Activated CD4-positive, alpha-beta T cell treated with anti-CD3 and anti-CD28 coated beads for 36 hours (primary cell): ENCODE measurements around the gene SEMA3F. TPM values are rescaled to one million over a fixed set of nuclear protein-coding genes. Genes with fewer than 3 reads are reported as not detected.
"Not testable (repeated sequence)": the region's sequence is repeated elsewhere in the genome, so short reads cannot be mapped to it uniquely, and the experiment has no call there.

Experiments
- ATAC-seq: fragments of 200-7000 bp; cut with Tn5 transposase; one replicate; pipeline ENCODE4 v1.10.0; 2021; ENCODE audit warnings: mild to moderate bottlenecking, moderate library complexity
- CTCF ChIA-PET: fragments of 350-600 bp; sonication (Branson Sonifier 250); formaldehyde crosslinking; loops from one replicate; lab custom pipeline; 2021; ENCODE audit warnings: antibody characterized with exemption; lab: Charles Lee
- POLR2A ChIA-PET: fragments of 350-600 bp; sonication (Branson Sonifier 250); formaldehyde crosslinking; loops from one replicate; lab custom pipeline; 2021; ENCODE audit warnings: antibody characterized with exemption, inconsistent platforms; lab: Charles Lee
- DNase-seq: peaks from one replicate; pipeline ENCODE4 v3.0.0-alpha.2; 2020
- H3K27ac Mint-ChIP-seq: one replicate; pipeline ENCODE4 v1.8.0; 2021; ENCODE audit warnings: mixed read lengths
- H3K27me3 Mint-ChIP-seq: one replicate; pipeline ENCODE4 v1.8.0; 2021; ENCODE audit warnings: mixed read lengths
- H3K36me3 Mint-ChIP-seq: one replicate; pipeline ENCODE4 v1.8.0; 2021; ENCODE audit warnings: low read depth, mixed read lengths
- H3K4me1 Mint-ChIP-seq: one replicate; pipeline ENCODE4 v1.8.0; 2021; ENCODE audit warnings: mixed read lengths
- H3K4me3 Mint-ChIP-seq: one replicate; pipeline ENCODE4 v1.8.0; 2021; ENCODE audit warnings: mild to moderate bottlenecking, moderate library complexity, mixed read lengths
- H3K9me3 Mint-ChIP-seq: one replicate; pipeline ENCODE4 v1.8.0; 2021; ENCODE audit warnings: low read depth, mixed read lengths
- intact Hi-C, 2 experiments: fragments of 100-400 bp; cut with DNase I in 1 of 2; cut with micrococcal nuclease in 1 of 2; formaldehyde crosslinking; loops; one replicate each; pipeline versions ENCODE4 v1.14.2 to v1.15.1; 2022 to 2024; cut with DNase I, micrococcal nuclease
- total RNA-seq, 2 experiments: library from RNA; stranded (reverse); gene quantifications; one replicate each; pipeline ENCODE4 v1.2.3, GENCODE V29; 2021

The SEMA3F gene
- total RNA-seq, 2 experiments from 2014 or later = 0.25 to 0.46 TPM

DNA sequence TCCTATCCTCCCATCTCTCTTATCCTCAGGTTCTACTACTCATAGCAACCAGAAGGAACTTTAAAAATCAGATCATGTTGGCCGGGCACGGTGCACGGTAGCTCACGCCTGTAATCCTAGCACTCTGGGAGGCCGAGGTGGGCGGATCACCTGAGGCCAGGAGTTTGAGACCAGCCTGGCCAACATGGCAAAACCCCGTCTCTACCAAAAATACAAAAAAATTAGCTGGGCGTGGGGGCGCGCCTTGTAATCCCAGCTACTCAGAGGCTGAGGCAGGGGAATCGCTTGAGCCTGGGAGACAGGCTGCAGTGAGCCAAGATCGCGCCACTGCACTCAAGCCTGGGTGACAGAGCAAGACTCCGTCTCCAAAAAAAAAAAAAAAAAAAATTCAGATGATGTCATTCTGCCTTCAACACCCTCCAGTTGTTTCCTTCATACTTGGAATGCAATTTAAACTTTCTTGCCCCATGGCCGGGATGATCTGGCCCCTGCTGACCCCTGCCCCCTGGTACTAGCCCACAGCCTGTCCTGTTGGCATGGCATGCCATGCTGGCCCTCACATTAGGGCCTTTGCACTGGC, 73.2 kb downstream of the SEMA3F start:
- intact Hi-C loops = loop anchor here in 1 of 2 experiments (10.0 kb wide), 1 partner anchor 1383 kb away; the partner anchor contains the start of gene PRKAR2A
- not testable (repeated sequence) for H3K27me3 Mint-ChIP-seq, ATAC-seq, DNase-seq, H3K9me3 Mint-ChIP-seq, H3K36me3 Mint-ChIP-seq
- ChIA-PET CTCF (interaction anchor here (0.7 to 7.6 kb wide), 11 partner anchors 9 to 64 kb away, joined by 3 to 79 read pairs (median 6); partner anchors contain the start of gene IFRD2), POLR2A (interaction anchor here (0.8 to 2.5 kb wide), 3 partner anchors 14 to 70 kb away, joined by 3 to 11 read pairs (median 7); no protein-coding TSS in a partner anchor)
- H3K27ac Mint-ChIP-seq = peak overlapping the region; percentile 87
- H3K4me3 Mint-ChIP-seq = peak overlapping the region; percentile 79
- peaks cover 22% of the 10 kb centered on the region for H3K4me1 Mint-ChIP-seq

DNA sequence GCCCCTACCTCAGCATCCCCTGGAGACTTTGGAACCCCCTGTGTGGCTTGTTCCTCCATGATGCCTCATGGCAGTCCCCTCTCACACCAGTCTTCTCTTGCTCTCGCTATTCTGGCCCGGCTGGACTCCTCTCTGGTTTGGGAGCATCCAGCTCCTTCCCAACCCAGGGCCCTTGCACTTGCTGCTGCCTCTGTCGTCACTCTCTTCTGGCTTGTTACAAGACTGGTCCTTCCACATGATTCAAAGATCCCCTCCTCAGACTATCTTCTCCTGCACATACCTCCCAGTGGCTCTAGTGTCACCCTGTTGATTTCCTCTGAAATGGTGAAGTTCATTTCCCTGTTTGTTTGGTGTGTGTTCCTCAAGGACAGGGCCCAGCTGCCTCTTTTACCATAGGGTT, 74.4 kb downstream of the SEMA3F start:
- intact Hi-C loops = loop anchor here in 1 of 2 experiments (10.0 kb wide), 1 partner anchor 1385 kb away; the partner anchor contains the start of gene PRKAR2A
- CTCF ChIA-PET = interaction anchor here (0.7 to 7.6 kb wide), 7 partner anchors 13 to 63 kb away, joined by 3 to 76 read pairs (median 4); partner anchors contain the start of genes GNAT1 and IFRD2
- POLR2A ChIA-PET = no interaction called here
- Mint-ChIP-seq H3K27me3 (no peaks in the 10 kb centered on the region), H3K4me3 (no peak overlapping the region), H3K27ac (no peak overlapping the region), H3K36me3 (no peaks in the 10 kb centered on the region), H3K9me3 (no peaks in the 10 kb centered on the region), H3K4me1 (peaks cover 22% of the 10 kb centered on the region)
- ATAC-seq (no peak), DNase-seq (no peak)

DNA sequence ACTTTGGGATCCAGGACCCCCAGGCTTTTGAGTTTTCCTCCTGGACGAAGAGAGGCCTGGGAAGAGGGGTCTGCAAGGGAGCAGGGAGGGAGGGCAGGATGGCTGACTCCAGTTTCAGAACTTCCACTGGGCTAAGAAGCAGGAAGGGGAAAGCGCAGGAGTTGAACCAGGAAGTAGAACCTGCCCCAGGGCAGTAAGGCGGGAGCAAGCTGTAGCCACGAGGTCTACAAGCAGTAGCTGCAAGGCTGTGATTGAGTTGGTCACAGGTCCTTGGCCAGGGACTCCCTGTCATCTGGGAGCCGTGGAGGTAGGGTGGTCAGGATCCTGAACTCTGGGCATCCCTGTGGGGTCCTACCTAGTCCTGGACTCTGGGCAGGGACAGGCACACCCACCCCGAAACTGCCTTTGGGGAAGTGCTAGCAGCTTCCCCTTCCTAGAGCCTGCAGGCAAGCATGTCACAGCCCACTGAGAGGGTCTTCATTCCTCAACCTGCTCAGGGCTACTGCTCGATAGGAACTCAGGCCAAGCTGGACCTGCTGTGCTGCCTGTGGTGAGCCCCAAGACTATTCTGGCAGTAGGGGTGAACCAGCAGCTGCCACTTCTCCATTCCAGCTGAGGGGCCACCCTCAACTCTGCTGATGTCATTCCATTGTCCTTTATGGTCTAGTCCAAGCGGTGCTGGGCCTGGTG, 75.1 kb downstream of the SEMA3F start:
- intact Hi-C loops = no loop called here
- H3K4me1 Mint-ChIP-seq = peaks cover 21% of the 10 kb centered on the region

DNA sequence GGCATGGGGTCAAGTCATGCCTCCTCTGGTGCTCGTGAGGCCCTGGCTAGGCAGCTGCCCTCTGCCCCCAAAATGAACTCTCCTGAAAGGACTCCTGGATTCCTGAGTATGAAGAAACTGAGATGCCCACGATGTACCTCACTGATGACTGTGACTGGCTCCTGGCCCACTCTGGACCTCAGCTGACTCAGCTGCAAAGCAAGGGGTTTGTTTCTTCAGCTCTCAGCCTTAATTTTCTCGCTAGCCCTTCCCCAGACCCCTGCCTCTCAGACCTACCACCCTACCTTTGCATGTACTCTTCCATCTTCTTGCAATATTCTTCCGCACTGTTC, 75.6 kb downstream of the SEMA3F start:
- DNase-seq = no peak
- H3K27ac Mint-ChIP-seq = no peak overlapping the region
- H3K27me3 Mint-ChIP-seq = no peaks in the 10 kb centered on the region
- no peaks in the 10 kb centered on the region for H3K36me3 Mint-ChIP-seq
- H3K4me1 Mint-ChIP-seq = peaks cover 22% of the 10 kb centered on the region
- intact Hi-C loops = no loop called here
- POLR2A ChIA-PET = interaction anchor here (0.6 kb wide), 2 partner anchors 21 to 25 kb away, joined by 5 to 8 read pairs; no protein-coding TSS in a partner anchor
- CTCF ChIA-PET = interaction anchor here (1.1 to 7.6 kb wide), 4 partner anchors 12 to 58 kb away, joined by 3 to 76 read pairs (median 16); no protein-coding TSS in a partner anchor
- no peak overlapping the region for H3K4me3 Mint-ChIP-seq
- H3K9me3 Mint-ChIP-seq = no peaks in the 10 kb centered on the region
- ATAC-seq = no peak

More for the DNA sequence above, 75.1 kb downstream of the SEMA3F start:
- DNase-seq (no peak), ATAC-seq (no peak)
- Mint-ChIP-seq H3K4me3 (no peak overlapping the region), H3K36me3 (no peaks in the 10 kb centered on the region), H3K27me3 (no peaks in the 10 kb centered on the region), H3K9me3 (no peaks in the 10 kb centered on the region), H3K27ac (no peak overlapping the region)
- ChIA-PET POLR2A (interaction anchor here (0.6 kb wide), 2 partner anchors 21 to 25 kb away, joined by 5 to 8 read pairs; no protein-coding TSS in a partner anchor), CTCF (interaction anchor here (0.8 to 7.6 kb wide), 7 partner anchors 12 to 58 kb away, joined by 3 to 76 read pairs (median 4); partner anchors contain the start of gene GNAT1)

DNA sequence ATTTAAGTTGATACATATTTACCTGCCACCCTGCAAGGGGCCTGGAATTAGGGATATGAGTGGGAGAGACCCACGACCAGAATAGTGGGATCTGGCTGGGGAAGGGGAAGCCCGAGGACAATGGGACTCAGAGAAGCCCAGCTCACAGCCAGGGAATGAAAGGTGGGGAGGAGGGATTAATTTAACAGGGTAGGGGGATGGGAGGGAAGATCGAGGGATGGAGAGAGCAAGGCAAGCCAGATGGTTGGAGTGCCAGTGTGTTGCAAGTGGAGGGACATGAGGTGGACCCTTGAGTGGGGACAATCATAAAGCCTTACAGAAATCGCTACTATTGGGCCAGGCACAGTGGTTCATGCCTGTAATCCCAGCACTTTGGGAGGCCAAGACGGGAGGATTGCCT, 76.5 kb downstream of the SEMA3F start:
- Mint-ChIP-seq H3K27ac (no peak overlapping the region), H3K9me3 (no peaks in the 10 kb centered on the region), H3K36me3 (peaks cover 3% of the 10 kb centered on the region), H3K4me1 (peaks cover 18% of the 10 kb centered on the region), H3K27me3 (no peaks in the 10 kb centered on the region), H3K4me3 (no peak overlapping the region)
- ChIA-PET CTCF (interaction anchor here (7.6 kb wide), 1 partner anchor 16 kb away, joined by 76 read pairs; no protein-coding TSS in a partner anchor), POLR2A (no interaction called here)
- no peak for ATAC-seq
- DNase-seq = no peak
- intact Hi-C loops = no loop called here

DNA sequence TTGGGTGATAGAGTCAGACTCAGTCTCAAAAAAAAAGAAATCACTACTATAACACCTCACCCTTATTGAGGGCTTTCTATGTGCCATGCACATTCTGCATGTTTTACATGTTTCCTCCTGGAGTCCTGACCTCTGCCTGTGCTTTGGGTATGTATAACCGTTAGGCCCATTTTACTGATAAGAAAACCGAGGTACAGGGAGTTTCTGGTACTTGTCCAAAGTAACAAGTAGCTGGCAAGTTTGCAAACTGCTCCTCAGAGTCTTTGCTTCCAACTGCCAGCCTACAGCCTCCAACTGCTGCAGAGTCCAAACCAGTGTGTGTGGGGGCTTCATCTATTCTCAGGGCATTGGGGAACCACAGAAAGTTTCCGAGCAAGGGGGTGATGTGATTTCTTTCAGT, 77.2 kb downstream of the SEMA3F start:
- ATAC-seq (no peak), DNase-seq (no peak)
- ChIA-PET CTCF (no interaction called here), POLR2A (no interaction called here)
- intact Hi-C loops = no loop called here
- Mint-ChIP-seq H3K4me1 (peaks cover 14% of the 10 kb centered on the region), H3K4me3 (no peak overlapping the region), H3K27me3 (no peaks in the 10 kb centered on the region), H3K36me3 (peaks cover 9% of the 10 kb centered on the region), H3K27ac (no peak overlapping the region), H3K9me3 (no peaks in the 10 kb centered on the region)

DNA sequence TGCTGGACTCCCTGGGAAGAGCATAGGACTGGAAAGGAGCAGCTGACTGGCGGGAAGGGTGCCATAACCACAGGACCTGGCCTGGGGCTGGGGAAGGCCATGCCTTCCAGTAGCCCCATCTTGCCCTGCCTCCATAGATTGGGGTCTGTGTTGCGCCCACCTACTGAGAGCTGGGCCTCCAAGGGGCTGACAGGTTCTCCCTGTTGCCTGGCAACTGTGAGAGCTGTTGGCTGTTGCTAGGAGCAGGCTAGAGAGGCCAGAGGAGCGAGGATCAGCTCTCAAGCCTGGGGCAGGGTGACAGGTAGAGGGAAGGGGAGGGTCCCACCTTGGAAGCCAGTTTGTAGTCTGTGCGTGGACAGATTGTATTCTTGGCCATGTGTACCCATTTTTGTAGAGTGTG, 78.1 kb downstream of the SEMA3F start:
- Mint-ChIP-seq H3K4me1 (peaks cover 12% of the 10 kb centered on the region), H3K27me3 (no peaks in the 10 kb centered on the region), H3K27ac (no peak overlapping the region), H3K36me3 (peaks cover 16% of the 10 kb centered on the region), H3K9me3 (no peaks in the 10 kb centered on the region), H3K4me3 (no peak overlapping the region)
- ATAC-seq (no peak), DNase-seq (no peak)
- intact Hi-C loops = no loop called here
- POLR2A ChIA-PET = interaction anchor here (0.9 to 1.1 kb wide), 2 partner anchors 9 to 13 kb away, joined by 4 to 9 read pairs; no protein-coding TSS in a partner anchor
- CTCF ChIA-PET = interaction anchor here (0.6 to 2.5 kb wide), 3 partner anchors 26 to 95 kb away, joined by 4 to 5 read pairs (median 4); partner anchors contain the start of gene TUSC2

DNA sequence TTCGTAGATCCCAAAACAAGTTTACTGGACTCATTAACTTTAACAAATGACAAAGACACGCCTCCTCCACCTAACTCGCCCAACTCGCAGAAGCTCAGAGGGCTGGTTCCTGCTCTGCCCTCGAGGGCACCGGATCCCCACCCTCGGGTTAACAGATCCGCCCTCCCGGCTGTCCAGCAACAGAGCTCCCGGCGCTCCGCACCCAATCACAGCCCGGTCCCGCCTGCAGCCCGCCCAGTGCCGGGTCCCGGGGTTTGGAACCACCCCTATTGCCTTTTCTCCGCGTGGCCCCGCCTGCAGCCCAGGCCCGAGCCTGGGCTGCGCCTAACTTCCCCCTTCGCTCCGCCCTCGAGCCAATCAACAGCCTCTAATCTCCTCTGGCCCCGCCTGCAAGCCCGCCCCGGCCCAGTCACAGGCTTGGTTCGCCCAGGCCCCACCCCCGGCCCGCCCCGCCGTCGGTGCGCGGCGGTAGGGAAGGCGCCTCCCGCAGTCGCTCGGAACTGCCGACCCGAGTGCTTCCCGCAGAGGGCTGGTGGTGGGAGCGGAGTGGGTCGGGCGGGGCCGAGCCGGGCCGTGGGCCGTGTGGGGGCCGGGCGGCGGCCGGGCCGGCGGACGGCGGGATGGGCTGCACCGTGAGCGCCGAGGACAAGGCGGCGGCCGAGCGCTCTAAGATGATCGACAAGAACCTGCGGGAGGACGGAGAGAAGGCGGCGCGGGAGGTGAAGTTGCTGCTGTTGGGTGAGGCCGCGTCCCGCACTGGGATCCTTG, 80.8 kb downstream of the SEMA3F start, which contains the start of gene GNAI2:
GNAI2 (plus strand) TSS at position 489 of the 768 bp plus-strand sequence; CDS start at position 621, 132 bp downstream.
- Mint-ChIP-seq H3K27ac (peak within 1 kb of the TSS; percentile 96), H3K9me3 (no peaks in the 10 kb centered on the region), H3K4me3 (peak within 1 kb of the TSS; percentile 90), H3K36me3 (peaks cover 22% of the 10 kb centered on the region), H3K4me1 (peaks cover 31% of the 10 kb centered on the region), H3K27me3 (no peaks in the 10 kb centered on the region)
- ATAC-seq (peak; percentile 92), DNase-seq (peak; percentile 99)
- POLR2A ChIA-PET = interaction anchor here (0.7 to 1.1 kb wide), 10 partner anchors 8 to 102 kb away, joined by 3 to 8 read pairs (median 4); partner anchors contain the start of genes HYAL3 and NAA80
- intact Hi-C loops = loop anchor here (1.0 to 5.0 kb wide), 13 partner anchors 9 to 1215 kb away; partner anchors contain the start of genes HYAL3 (in 2 of the 2), NAA80 (in 2 of the 2), APEH (in 1 of the 2) and CISH (in 1 of the 2)
- CTCF ChIA-PET = interaction anchor here (0.6 to 4.3 kb wide), 17 partner anchors 8 to 134 kb away, joined by 3 to 47 read pairs (median 5); partner anchors contain the start of genes CYB561D2, HYAL3, IFRD2 and NAA80

DNA sequence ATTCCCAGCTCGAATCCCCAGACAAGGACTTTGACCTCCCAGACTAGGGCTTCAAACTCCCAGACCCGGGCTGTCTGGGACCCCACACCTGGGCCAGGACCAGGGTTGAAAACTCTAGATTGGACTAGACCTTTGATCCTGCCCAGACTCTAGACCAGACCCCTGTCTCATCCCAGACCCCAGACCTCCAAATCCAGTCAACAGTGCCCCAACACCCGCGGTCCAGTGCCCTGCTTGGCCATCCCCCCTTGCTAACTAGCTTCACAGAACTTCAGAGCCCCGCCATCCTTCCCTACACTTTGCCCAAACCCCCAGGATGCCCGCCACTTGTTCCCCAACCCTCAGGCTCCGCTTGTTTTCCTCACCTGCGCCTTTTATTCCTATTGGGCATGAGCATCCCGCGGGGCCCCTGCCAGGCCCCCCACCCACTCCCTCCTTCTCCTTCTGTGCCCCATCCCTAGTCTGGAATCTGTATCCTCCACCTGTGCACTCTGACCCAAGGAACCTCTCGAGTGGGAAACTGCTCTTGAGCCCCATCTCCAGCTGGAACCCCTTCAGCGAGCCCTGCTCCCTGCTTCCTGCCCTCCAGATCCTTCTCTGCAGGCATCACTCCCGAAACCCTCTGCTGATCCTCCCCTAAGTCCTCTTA, 81.5 kb downstream of the SEMA3F start:
- ChIA-PET CTCF (interaction anchor here (1.0 to 4.3 kb wide), 5 partner anchors 10 to 88 kb away, joined by 3 to 47 read pairs (median 8); partner anchors contain the start of gene IFRD2), POLR2A (interaction anchor here (1.1 kb wide), 1 partner anchor 14 kb away, joined by 5 read pairs; no protein-coding TSS in a partner anchor)
- DNase-seq = no peak
- Mint-ChIP-seq H3K27me3 (no peaks in the 10 kb centered on the region), H3K4me3 (peak overlapping the region; percentile 90), H3K9me3 (no peaks in the 10 kb centered on the region), H3K36me3 (peaks cover 22% of the 10 kb centered on the region), H3K27ac (peak overlapping the region; percentile 96), H3K4me1 (peaks cover 38% of the 10 kb centered on the region)
- no peak for ATAC-seq
- intact Hi-C loops = loop anchor here (1.0 to 5.0 kb wide), 12 partner anchors 9 to 1216 kb away; partner anchors contain the start of genes APEH (in 1 of the 2), CISH (in 1 of the 2), DAG1 (in 1 of the 2) and GMPPB (in 1 of the 2)
